Ishikawa (cell line): Measurements from ENCODE around the gene SMCO4.

ENCODE experiments used
- CEBPB ChIP-seq: IDR thresholded peaks from 2 replicates; pipeline ENCODE4 v1.6.1; 2012
- EGR1 ChIP-seq: IDR thresholded peaks from 2 replicates; pipeline ENCODE4 v1.6.1; 2012
- EP300 ChIP-seq: IDR thresholded peaks from 2 replicates; pipeline ENCODE4 v1.6.1; 2012; ENCODE audit warnings: borderline replicate concordance
- FOXM1 ChIP-seq: IDR thresholded peaks from 2 replicates; pipeline ENCODE4 v1.6.1; 2012; ENCODE audit warnings: low read depth, borderline replicate concordance
- MAX ChIP-seq: IDR thresholded peaks from 2 replicates; pipeline ENCODE4 v1.6.1; 2012
- NFIC ChIP-seq: IDR thresholded peaks from 2 replicates; pipeline ENCODE4 v1.6.1; 2012
- RAD21 ChIP-seq: IDR thresholded peaks from 2 replicates; pipeline ENCODE4 v1.6.1; 2012; ENCODE audit warnings: low read depth
- REST ChIP-seq: IDR thresholded peaks from 2 replicates; pipeline ENCODE4 v1.6.1; 2012; ENCODE audit warnings: low read depth, mild to moderate bottlenecking
- TAF1 ChIP-seq: IDR thresholded peaks from 2 replicates; pipeline ENCODE4 v1.6.1; 2012; ENCODE audit warnings: low read depth, mild to moderate bottlenecking
- TEAD4 ChIP-seq: IDR thresholded peaks from 2 replicates; pipeline ENCODE4 v1.6.1; 2012
- USF1 ChIP-seq: IDR thresholded peaks from 2 replicates; pipeline ENCODE4 v1.6.1; 2012
- YY1 ChIP-seq: IDR thresholded peaks from 2 replicates; pipeline ENCODE4 v1.6.1; 2012; ENCODE audit warnings: low read depth
- ZBTB7A ChIP-seq: IDR thresholded peaks from 2 replicates; pipeline ENCODE4 v1.6.1; 2012; ENCODE audit warnings: low read depth

- TF ChIP-seq MAX (no peak), TAF1 (no peak), ZBTB7A (no peak), EP300 (no peak), FOXM1 (no peak), NFIC (no peak), RAD21 (no peak), EGR1 (no peak), YY1 (no peak), REST (no peak), TEAD4 (no peak), USF1 (no peak), CEBPB (no peak)
Observed at GRCh38 chr11:93569496-93569895, 26.3 kb upstream of the SMCO4 start.
